ENCODE data around the gene VBP1. TPM values are rescaled to one million over a fixed set of nuclear protein-coding genes. Genes with fewer than 3 reads are reported as not detected.

Gene VBP1
- total RNA-seq, 1 experiment from 2014 or later = 83.5 TPM

DNA sequence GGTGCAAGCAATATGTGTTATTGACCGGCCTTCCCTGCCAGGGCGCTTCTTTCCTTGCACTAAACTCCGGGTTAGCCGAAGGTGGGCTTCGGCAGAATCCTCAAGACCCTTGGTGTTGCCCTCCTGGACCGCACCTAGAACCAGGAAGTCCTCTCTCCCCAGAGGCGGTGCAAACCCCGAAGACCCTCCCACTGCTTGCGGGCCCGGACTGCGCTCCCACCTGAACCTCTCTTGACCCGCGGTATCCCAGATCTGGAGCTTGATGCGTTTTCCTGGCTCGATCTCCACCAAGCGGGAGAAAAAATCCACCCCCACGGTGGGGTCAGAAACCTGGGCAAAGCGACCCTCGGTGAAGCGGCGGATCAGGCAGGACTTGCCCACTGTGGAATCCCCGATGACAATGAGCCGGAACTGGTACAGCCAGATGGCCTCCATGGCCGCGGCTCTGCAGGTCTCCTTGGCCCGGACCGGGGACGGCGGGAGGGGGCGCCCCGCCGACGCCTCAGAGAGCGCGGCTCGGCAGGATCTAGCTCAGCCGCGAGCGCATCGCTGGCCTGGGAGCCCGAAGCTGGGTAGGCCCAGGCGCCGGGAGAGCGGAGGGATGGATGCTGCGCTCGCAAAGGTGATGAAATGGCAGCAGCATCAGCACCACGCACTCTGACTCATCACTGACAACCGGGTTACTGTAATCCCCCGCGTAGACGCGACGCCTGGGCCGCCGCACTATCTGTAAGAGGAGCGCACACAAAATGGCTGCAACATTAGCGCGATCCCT is 47.8 kb downstream of the VBP1 start, which contains the start of gene RAB39B:
Gene RAB39B (minus strand): TSS at position 638 of the 775 bp plus-strand sequence. CDS start 203 bp downstream, at position 435.
- H2BK20ac ChIP-seq (ENCODE audit: low read depth, low read length, poor library complexity, severe bottlenecking) = no peak within 1 kb of the TSS
- no peak within 1 kb of the TSS for H4K8ac ChIP-seq (replicated peaks; ENCODE audit: insufficient read length, low read depth, low read length)
- no peaks in the 10 kb centered on the region for H4K20me1 ChIP-seq (ENCODE audit: control insufficient read depth, insufficient read depth, insufficient read length)
- no peak within 1 kb of the TSS for H2AFZ ChIP-seq (ENCODE audit: low read length)
- Mint-ChIP-seq H3K36me3 (ENCODE audit: insufficient read depth in 1 of 3, low read depth in 3 of 3) (peaks cover 0 to 8% (median 4%) of the 10 kb centered on the region in 3 experiments; a peak in 3 of 7 replicates), H3K4me3 (peak within 1 kb of the TSS; percentile 86 to 91), H3K4me1 (peaks cover 4 to 9% of the 10 kb centered on the region in 2 experiments; a peak in 3 of 4 replicates), H3K9me3 (peaks cover 58 to 67% of the 10 kb centered on the region in 2 experiments), H3K27ac (peak within 1 kb of the TSS in 2 of 3 experiments; percentile 61 to 70; a peak in 2 of 7 replicates), H3K27me3 (ENCODE audit: low read depth) (peaks cover 2% of the 10 kb centered on the region)
- WGBS (ENCODE audit: extremely low coverage, insufficient read length, low lambda C conversion rate) = no CpG with 5 or more reads among the region's 58 CpGs
- H3K27ac ChIP-seq (ENCODE audit: insufficient read length, low read depth, low read length) = no peak within 1 kb of the TSS
- H3K79me2 ChIP-seq (ENCODE audit: insufficient read depth, low read length) = no peaks in the 10 kb centered on the region
- no peak within 1 kb of the TSS for H2BK15ac ChIP-seq (ENCODE audit: low read depth, low read length)
- H3K18ac ChIP-seq (ENCODE audit: insufficient read length, low read depth, low read length) = peak within 1 kb of the TSS; percentile 59
- no peak within 1 kb of the TSS for H3K56ac ChIP-seq (ENCODE audit: insufficient read length, low read depth, low read length)
- no peak within 1 kb of the TSS for H4K5ac ChIP-seq (ENCODE audit: insufficient read length, low read depth, low read length)
- H3K9ac ChIP-seq (ENCODE audit: extremely low read depth, insufficient read length, low read length) = peak within 1 kb of the TSS; percentile 33
- H3K4ac ChIP-seq (ENCODE audit: low read depth, low read length) = no peak within 1 kb of the TSS
- no peak within 1 kb of the TSS for H3T11ph ChIP-seq (ENCODE audit: low read length)
- H3K23ac ChIP-seq (ENCODE audit: insufficient read length, low read depth, low read length) = no peak within 1 kb of the TSS
- no peak within 1 kb of the TSS for H4K91ac ChIP-seq (ENCODE audit: insufficient read length, low read depth, low read length)
- peak; percentile 78 for DNase-seq
- H3K4me1 ChIP-seq (ENCODE audit: insufficient read depth, low read length) = no peaks in the 10 kb centered on the region
- H3K4me2 ChIP-seq (ENCODE audit: insufficient read depth, insufficient read length, low read length) = peak within 1 kb of the TSS; percentile 34
- H2AK5ac ChIP-seq (ENCODE audit: insufficient read length, low read length) = no peak within 1 kb of the TSS
- peak within 1 kb of the TSS; percentile 81 for H3K14ac ChIP-seq (ENCODE audit: insufficient read depth, low read length)
- H3K23me2 ChIP-seq (ENCODE audit: insufficient read length, low read depth, low read length, poor library complexity, severe bottlenecking) = no peaks in the 10 kb centered on the region
- no peak within 1 kb of the TSS for H2BK5ac ChIP-seq (ENCODE audit: insufficient read length, low read length)
- peaks cover 23% of the 10 kb centered on the region for H3K9me3 ChIP-seq (ENCODE audit: control insufficient read depth, low read depth, low read length)
- no peaks in the 10 kb centered on the region for H3K79me1 ChIP-seq (ENCODE audit: insufficient read depth, low read depth, low read length, poor library complexity, severe bottlenecking)
- H3K27me3 ChIP-seq (ENCODE audit: insufficient read depth, low read length) = no peaks in the 10 kb centered on the region
- H2BK120ac ChIP-seq (ENCODE audit: low read depth, low read length, poor library complexity, severe bottlenecking) = no peak within 1 kb of the TSS
- TF ChIP-seq, protein P1, sequence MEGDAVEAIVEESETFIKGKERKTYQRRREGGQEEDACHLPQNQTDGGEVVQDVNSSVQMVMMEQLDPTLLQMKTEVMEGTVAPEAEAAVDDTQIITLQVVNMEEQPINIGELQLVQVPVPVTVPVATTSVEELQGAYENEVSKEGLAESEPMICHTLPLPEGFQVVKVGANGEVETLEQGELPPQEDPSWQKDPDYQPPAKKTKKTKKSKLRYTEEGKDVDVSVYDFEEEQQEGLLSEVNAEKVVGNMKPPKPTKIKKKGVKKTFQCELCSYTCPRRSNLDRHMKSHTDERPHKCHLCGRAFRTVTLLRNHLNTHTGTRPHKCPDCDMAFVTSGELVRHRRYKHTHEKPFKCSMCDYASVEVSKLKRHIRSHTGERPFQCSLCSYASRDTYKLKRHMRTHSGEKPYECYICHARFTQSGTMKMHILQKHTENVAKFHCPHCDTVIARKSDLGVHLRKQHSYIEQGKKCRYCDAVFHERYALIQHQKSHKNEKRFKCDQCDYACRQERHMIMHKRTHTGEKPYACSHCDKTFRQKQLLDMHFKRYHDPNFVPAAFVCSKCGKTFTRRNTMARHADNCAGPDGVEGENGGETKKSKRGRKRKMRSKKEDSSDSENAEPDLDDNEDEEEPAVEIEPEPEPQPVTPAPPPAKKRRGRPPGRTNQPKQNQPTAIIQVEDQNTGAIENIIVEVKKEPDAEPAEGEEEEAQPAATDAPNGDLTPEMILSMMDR (conservative IDR thresholded peaks at IDR 0.05) = no peak
- H2BK12ac ChIP-seq (ENCODE audit: insufficient read length, low read depth, low read length) = no peak within 1 kb of the TSS
